Stimulated activated CD8-positive, alpha-beta memory T cell treated with anti-CD3 and anti-CD28 coated beads, Interleukin-15, amount 100 ng/mL, for 1 hour (primary cell): Measurements from ENCODE around the gene MCCC2.
"Not testable (repeated sequence)": the region's sequence is repeated elsewhere in the genome, so short reads cannot be mapped to it uniquely, and the experiment has no call there.

Experiments used
- DNase-seq: peaks from one replicate; pipeline ENCODE4 v3.0.0-alpha.2; 2020; ENCODE audit warnings: low read depth

Gene MCCC2

GRCh38 chr5:71662381-71662780 is 75.2 kb downstream of the MCCC2 start:
- DNase-seq = no peak

- no peak for DNase-seq
Observed at GRCh38 chr5:71663191-71663969, 76.2 kb downstream of the MCCC2 start.

DNA sequence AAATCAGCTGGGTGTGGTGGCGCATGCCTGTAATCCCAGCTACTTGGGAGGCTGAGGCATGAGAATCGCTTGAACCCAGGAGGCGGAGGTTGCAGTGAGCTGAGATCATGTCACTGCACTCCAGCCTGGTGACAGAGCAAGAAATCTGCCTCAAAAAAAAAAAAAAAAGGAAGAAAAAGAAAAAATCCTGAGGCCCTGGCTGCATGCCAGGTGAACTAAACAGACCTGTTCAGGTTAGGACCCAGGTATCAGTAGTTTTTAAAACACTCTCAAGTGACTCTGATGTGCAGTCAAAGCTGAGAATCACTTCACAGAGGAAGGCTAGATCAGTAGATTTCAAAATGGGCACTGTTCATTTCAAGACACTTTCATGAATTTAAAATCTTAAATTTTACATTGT is 77.5 kb downstream of the MCCC2 start:
- DNase-seq = not testable (repeated sequence)

- DNase-seq = no peak
Observed at GRCh38 chr5:71666321-71666720, 79.2 kb downstream of the MCCC2 start.

GRCh38 chr5:71677977-71678376 is 90.8 kb downstream of the MCCC2 start:
- no peak for DNase-seq

GRCh38 chr5:71679714-71680113 is 92.6 kb downstream of the MCCC2 start:
- DNase-seq = no peak

GRCh38 chr5:71680510-71680909 is 93.4 kb downstream of the MCCC2 start:
- DNase-seq = no peak

GRCh38 chr5:71681296-71681695 is 94.2 kb downstream of the MCCC2 start:
- DNase-seq = no peak

GRCh38 chr5:71684309-71684708 is 97.2 kb downstream of the MCCC2 start:
- no peak for DNase-seq

GRCh38 chr5:71693828-71694427 is 106.8 kb downstream of the MCCC2 start:
- no peak for DNase-seq

- DNase-seq = no peak
Observed at GRCh38 chr5:71695071-71695470, 107.9 kb downstream of the MCCC2 start.

- DNase-seq = no peak
Observed at GRCh38 chr5:71695595-71695994, 108.5 kb downstream of the MCCC2 start.

DNA sequence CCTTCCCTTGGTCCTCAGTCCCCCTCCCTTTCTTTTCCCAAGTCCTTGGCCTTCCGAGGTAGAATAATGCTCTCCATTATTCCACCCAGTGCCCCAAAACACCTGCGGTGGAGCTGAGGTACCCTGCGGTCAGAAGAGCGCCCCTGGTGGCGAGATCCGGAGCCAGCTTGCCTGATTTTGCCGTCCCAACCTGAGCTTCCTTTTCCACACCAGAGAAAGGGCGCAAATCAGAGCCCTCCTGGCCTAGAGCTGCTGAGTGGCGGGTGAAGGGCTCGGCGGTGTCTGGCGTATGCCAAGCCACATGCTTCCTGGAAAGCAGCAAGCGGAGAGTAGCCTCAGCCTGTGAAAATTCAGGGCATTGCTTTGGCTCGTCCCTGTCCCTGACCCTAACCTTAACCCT is 110.8 kb downstream of the MCCC2 start:
- no peak for DNase-seq

GRCh38 chr5:71699233-71699632 is 112.1 kb downstream of the MCCC2 start:
- no peak for DNase-seq

GRCh38 chr5:71699751-71700150 is 112.6 kb downstream of the MCCC2 start:
- DNase-seq = no peak

DNA sequence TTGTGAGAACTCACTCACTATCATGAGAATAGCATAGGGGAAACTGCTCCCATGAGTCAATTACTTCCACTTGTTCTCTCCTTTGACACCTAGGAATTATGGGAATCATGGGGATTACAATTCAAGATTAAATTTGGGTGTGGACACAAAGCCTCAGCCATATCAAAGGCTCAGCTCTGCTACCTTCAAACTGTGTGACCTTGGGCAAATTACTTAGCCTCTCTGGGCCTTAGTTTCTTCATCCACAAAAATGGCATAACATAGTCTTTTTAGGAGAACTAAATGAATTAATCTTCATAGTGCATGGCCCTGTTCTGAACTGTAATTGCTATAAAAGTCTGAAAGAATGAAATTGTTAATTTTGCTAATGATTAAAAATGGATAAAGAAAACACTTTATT is 113.7 kb downstream of the MCCC2 start:
- DNase-seq = no peak

DNA sequence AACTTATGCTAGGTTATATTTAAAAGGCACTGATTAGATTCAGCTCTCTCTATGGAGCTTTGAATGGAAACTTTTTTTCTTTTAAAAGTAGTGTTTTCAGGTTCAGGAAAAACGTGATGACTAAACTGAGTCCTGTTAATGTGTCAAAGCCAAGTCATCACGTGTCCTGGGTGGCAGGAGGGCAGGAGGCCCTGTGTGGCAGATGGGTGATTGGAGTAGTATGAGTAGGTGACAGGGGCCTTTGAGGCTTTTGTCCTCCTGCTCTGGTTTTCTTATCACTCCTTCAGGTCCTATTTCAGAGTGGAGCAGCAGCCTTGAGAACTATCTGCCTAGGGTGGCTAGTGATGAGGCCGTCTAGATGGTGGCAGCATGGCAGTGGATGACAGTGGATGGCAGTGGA is 114.3 kb downstream of the MCCC2 start:
- DNase-seq = no peak

- DNase-seq = no peak
Observed at GRCh38 chr5:71703941-71704340, 116.8 kb downstream of the MCCC2 start.

DNA sequence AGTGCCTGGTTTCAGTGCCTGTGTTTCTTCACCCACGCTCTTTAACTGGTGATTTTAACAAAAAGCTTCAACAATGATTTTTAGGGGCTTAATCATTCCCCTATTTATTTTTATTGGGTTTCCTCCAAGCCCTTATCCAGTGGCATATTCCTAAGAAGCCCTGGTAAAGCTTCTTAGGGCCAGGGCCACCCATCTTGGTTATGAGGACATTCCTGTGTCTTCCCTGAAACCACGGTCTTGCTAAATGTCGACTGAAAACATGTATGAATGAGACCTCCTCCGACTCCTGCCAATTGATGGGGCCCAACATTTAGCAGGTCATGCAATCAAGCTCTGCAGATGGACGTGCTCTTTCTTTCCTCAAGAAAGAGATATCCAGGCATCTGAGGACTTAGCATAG is 118.3 kb downstream of the MCCC2 start:
- DNase-seq = no peak

DNA sequence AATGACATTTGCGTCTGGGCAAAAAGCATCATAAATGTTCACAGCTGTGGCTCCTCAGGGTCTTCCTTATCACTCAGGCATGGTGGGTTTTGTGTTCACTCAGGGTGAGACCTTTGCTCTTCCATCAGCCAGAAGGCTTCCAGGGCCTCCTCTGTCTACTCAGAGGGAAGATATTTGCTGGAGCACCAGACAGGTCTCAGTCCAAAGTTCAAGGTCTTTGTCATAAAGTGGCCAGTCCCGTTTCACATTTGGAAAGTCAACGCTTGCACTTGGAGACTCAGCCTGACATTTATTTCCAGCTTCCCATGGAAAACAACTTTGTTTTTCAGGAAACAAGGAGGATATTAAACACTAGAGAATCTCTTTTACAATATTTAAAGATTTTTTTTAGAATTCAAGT is 119.8 kb downstream of the MCCC2 start:
- no peak for DNase-seq
